HG03378 (cell line): Measurements from ENCODE around the gene CHCHD3.

ENCODE experiments used
- ATAC-seq: cut with Tn5 transposase; IDR thresholded peaks from one replicate; pipeline ENCODE4 v1.9.1; 2021; ENCODE audit warnings: mild to moderate bottlenecking, moderate library complexity; ENCODE audit not compliant: unreplicated experiment

The CHCHD3 gene

GRCh38 chr7:133079296-133079695 is 2.6 kb downstream of the CHCHD3 start:
- no peak for ATAC-seq

DNA sequence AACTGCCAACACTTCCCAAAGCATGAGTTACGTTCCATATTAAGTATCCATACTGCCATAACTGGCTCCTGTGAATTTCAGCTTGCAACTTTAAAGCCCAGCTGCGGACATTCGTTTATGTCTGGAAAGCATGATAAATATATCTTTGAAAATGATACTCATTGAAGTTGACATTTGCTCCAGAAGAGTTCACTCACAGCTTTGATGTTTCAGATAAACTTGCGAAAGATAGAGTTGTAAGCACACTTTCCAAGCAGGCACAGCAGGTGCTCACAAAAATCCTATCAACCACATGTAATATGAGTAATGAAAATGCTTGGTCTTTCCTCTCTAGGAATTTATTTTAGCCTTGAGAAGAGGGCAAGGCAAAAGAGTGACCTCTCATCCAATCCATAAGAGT is 4.5 kb downstream of the CHCHD3 start:
- ATAC-seq: no peak

DNA sequence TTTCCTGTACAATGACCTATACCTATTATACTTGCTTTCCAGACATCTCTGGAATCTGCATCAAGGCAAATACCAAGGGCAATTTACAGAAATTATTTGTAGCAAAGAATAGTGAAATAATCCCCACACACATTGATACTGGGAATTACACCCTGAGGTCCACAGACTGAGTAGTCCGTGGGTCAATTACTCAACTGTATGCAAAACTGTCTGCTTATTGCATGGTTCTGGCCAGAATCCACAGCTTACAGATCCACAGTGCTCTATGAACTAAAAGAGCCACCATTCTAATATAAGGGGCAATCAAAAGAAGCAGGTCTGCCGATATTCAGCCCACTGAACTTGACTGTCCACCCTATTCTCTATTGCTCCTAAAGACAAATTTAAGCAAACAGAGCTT is 5.7 kb downstream of the CHCHD3 start:
- no peak for ATAC-seq

DNA sequence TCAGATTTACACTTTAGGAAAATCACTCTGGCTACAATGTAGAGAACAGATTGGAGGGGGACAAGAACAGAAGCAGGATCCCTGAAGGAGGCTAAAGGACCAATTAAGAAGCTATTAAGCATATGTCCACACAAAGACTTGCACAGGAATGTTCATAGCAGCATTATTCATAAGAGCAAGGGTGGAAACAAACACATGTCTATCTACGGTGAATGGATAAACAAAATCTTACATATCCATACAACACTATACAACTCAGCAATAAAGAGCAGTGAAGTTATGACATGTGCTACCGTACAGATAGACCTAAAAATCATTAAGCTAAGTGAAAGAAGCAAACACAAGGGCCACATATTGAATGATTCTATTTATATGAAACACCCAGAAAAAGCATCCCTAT is 10.4 kb downstream of the CHCHD3 start:
- ATAC-seq: no peak

DNA sequence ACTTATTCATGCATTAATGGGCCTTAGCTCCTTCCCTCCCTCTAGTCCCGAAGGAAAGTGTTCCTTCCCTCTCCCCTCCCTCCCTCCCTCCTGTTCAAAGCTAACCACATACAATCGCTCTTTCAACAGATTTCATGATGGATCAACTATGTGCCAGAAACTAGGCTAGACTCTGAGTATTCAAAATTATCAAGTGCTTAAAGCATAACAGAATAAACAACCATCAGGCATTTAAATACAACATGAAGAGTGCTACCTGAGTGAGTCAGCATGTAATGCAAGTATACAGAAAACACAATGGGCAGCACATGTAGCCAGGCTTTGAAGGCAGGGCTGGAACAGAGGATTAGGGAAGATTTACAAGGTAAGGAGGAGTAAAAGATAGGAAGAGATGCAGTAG is 11.3 kb downstream of the CHCHD3 start:
- ATAC-seq: no peak

- no peak for ATAC-seq
Measured at GRCh38 chr7:133065301-133065700, 16.6 kb downstream of the CHCHD3 start.

- no peak for ATAC-seq
Measured at GRCh38 chr7:133064082-133064820, 17.6 kb downstream of the CHCHD3 start.

DNA sequence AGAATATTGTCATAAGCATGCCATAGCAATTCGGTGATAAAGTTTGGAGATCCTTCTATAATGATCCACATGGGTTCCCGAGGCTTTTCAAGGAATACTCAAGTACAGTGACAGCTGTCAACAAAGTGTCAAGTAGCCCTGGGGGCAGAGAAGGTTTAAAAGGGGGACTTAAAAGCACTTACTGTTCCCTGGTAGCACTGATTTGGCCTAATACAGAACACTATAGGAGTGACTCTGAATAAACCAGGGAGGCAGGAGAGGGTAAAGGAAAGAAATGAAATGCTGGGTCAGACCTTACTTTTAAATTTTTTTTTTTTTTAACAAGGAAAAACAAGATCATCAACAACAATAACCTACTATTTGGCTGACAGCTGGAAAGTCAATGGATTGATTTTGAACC is 20.1 kb downstream of the CHCHD3 start:
- ATAC-seq: no peak

DNA sequence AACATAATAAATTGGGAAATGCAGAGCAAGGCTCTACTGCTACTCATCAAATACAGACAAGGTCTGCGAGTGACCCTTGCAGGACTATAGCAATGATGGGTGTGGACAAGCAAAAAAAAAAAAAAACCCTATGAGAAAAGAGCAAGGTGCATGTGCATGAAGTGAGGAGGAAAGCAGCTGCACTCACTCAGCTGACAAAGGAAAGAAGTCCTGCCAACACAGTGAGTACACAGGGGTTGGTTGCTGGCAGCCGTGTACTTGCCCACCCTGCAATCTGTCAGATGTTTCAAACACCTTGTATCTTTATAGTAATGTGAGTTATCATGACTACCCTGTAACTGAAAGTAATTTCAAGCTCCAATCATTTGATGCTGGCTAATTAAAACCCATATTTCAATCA is 20.5 kb downstream of the CHCHD3 start:
- ATAC-seq: no peak

- no peak for ATAC-seq
Measured at GRCh38 chr7:133060004-133060403, 21.9 kb downstream of the CHCHD3 start.

- no peak for ATAC-seq
Measured at GRCh38 chr7:133059263-133059662, 22.6 kb downstream of the CHCHD3 start.

GRCh38 chr7:133056370-133057238 is 25.3 kb downstream of the CHCHD3 start:
- ATAC-seq: no peak

GRCh38 chr7:133054162-133054840 is 27.6 kb downstream of the CHCHD3 start:
- ATAC-seq: no peak

- peak; percentile 52 for ATAC-seq
Measured at GRCh38 chr7:133053321-133053891, 28.5 kb downstream of the CHCHD3 start.

DNA sequence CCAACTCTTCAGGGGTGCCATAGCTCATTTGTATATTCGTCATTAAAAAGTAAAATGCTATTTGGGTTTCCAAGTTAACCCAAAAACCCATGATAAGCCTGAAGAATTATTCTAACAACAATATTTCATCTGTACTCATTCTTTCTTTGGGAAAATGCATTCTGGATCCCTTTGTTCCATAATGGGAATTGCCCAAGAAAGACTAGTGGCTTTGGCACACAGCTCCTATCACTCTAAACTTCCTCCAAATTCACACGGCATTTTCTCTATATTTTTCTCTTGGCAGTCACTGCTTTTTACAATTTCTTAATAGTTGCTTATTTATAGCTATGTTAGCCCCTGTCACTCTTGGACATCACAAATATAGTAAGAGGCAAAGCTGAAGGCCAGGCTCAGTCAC is 29.1 kb downstream of the CHCHD3 start:
- no peak for ATAC-seq

DNA sequence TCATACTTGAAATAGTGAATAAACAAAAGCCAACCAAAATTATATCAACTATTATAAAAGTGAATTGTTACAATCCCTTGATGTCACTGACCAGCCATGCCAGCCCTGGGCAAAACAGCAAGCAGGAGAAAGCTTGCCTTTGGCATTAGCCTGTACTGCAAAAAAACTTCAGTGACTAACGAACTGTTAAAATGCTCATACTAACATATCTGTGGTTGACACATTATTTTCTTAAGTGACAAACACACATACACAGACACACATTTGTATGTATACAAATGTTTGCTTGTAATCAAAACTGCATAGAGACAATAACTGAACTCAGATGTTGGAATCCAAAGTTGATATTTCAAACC is 29.5 kb downstream of the CHCHD3 start:
- no peak for ATAC-seq

DNA sequence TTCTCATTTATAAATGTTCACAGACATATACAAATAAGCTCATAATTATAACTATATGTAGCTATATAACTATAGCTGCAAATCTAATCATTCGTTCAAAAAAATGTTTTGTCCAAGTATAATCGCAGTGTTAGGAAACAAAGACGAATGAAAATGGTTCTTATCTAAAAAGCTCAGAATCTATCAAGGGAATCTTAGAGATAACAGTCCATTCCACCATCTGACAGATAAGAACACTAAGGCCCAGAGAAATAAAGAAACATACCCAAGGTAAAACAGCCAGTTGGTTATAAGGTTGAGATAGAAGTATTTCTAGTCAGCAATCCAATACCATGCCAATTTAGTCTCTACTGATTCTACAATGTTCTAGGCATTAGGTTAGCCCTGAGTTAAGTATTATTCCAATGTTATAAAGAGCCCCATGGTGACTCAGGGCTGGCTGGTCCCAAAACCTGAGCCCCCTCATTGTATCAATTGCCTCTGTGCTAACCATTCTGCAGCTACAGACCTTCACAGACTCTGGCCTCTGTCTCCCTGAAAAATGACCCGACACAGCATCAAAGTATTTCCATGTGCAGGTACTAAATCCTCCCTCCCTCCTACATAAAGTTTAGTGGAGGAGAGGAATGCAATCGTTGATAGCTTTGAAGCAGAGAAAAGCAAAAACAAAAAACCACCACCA is 30.0 kb downstream of the CHCHD3 start:
- no peak for ATAC-seq

DNA sequence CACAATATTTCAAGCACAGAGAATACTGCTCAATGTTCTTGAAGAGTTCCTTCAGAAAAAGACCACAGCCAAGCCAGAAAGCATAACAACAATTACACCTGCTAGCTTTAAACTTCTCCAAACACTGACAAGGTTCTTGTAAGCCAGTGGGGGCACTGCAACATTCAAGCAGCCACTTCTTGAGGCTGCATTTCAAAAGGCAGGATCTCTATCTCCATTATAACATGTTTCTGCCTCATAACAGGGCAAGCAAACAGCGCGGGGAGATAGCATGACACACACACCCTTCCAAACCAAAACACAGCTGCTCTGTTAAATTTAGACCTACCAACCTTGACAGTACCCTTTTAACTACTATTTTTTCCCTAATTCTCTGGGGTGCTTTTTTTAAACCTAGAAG is 30.8 kb downstream of the CHCHD3 start:
- ATAC-seq: no peak

GRCh38 chr7:133050200-133050995 is 31.5 kb downstream of the CHCHD3 start:
- ATAC-seq: no peak

DNA sequence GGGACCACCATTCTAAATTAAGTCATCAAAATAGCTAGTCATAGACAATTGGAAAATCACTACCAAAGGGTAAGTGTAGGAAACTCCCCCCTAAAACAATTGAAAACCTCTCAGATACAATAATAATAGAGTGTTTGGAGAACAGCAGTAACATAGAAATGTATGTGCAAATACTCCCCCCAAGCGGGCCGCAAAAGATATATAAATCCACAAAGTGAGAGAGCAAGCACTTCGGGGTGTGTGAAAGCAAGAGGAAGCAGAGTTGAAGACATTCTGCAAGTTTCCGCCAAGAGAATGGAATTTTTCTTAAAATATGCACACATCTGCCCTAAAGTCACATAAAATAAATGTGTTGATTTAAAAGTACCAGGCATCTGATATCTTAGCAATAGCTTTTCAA is 33.3 kb downstream of the CHCHD3 start:
- ATAC-seq: no peak
